Measurements from ENCODE around the gene ADAMTS16. TPM values are rescaled to one million over a fixed set of nuclear protein-coding genes. Genes with fewer than 3 reads are reported as not detected.

The ADAMTS16 gene
- total RNA-seq, 1 experiment from 2014 or later, result not detected

DNA sequence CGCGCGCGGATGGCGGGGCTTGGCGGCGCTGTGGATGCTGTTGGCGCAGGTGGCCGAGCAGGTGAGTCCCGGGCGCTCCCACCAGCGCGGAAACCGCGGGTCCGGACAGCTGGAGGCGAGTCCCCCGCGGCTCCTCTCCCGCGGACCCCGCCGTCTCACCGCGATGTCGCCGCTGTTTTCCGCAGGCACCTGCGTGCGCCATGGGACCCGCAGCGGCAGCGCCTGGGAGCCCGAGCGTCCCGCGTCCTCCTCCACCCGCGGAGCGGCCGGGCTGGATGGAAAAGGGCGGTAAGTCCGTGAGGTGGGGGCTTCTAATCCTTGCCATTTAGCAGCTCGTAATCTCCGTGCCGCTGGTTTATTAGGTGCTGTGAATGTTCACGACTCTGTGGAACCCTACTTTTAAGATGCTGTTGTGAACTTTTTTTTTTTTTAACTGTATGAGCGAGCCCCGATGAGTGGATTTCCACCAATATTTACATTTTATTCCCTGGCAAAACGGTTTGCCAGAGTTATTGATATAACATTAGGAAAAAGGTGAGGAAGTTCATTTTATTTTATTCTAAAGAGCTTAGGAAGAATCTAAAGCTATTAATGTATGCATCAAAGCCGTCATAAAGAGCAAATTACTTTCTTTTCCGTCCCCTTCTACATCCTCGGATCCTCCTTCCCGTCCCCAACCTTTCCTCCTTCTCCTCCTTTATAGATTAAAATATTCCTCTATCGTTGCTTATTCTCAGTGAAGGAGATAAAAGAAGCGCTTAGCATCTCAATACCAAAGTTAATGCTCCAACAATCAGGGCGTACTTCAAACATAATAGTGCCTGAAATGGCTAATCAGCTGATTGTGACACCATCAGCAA, 579 bp downstream of the ADAMTS16 start:
- Mint-ChIP-seq H3K36me3 (ENCODE audit: insufficient read depth, unreplicated experiment) (no peaks in the 10 kb centered on the region), H3K4me1 (ENCODE audit: low read depth, unreplicated experiment) (no peaks in the 10 kb centered on the region), H3K27ac (ENCODE audit: unreplicated experiment) (no peak overlapping the region), H3K4me3 (ENCODE audit: low read depth, unreplicated experiment) (no peak overlapping the region), H3K27me3 (ENCODE audit: unreplicated experiment) (no peaks in the 10 kb centered on the region), H3K9me3 (ENCODE audit: low read depth, unreplicated experiment) (no peaks in the 10 kb centered on the region)
- TF ChIP-seq CTCF (IDR thresholded peaks at IDR 0.05; ENCODE audit: unreplicated experiment), result no peak
- CTCF ChIA-PET, result interaction anchor here (0.6 to 0.7 kb wide), 2 partner anchors 12 to 293 kb away, joined by 3 to 4 read pairs; no protein-coding TSS in a partner anchor
- intact Hi-C loops (cut with micrococcal nuclease; ENCODE audit: unreplicated experiment), result loop anchor here (10.0 kb wide), 1 partner anchor 1434 kb away; no protein-coding TSS in a partner anchor
- BruUV-seq (replicated peaks), result no TSS peak
- DNase-seq, result no peak

DNA sequence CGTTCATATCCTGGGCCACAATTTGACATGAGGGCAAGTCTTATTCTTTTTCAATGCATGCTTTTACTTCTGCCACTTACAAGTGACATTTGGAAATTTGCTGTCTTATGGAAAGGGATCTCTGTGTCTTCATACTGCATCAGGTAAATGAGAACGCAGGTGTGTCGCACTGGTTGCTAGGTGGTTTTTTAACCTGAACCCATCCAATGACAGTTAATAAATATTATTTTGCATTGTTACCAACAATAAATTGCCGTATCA, 1.1 kb downstream of the ADAMTS16 start:
- intact Hi-C loops (cut with micrococcal nuclease; ENCODE audit: unreplicated experiment), result loop anchor here (10.0 kb wide), 1 partner anchor 1434 kb away; no protein-coding TSS in a partner anchor
- DNase-seq, result no peak
- no peaks in the 10 kb centered on the region for H3K9me3 Mint-ChIP-seq (ENCODE audit: low read depth, unreplicated experiment)

DNA sequence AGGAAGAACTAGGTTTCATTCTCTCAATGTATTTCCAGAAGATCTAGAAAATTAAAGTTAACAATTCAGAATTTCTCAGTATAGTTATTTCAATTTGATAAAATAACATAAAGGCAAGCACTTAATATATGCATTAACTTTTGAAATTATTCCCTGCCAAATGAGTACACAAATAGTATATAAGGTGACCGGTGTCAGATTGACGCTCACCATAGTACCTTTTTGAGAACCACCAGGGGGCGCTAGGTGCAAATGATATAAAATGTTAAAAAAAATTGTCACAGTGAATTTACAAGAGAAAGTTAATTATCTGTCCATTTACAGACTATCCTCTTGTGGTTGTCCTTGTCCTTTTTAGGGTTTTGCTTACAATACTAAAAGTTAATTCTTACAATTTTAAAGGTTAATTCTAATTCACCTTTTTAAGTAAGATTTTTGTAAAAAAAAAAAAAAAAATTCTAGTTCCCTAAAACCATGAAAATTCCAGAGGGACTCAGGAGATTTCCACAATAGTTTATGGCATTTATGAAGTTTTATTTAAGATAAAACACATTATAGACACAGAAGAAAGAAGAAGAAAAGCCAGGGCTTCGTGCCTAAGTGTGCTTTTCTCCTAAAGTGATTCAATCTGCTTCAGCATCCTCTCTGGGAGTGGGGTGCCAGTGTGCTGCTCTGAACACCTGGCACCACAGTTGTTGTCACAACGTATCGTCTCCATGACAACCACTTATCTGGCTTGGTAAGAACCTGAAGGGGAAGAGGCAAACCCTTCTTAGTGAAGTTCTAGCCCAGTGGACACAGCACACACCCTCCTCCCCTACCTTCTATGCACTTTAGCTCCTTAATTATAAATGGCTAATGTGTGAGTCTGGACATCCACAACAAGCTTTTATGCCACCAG, 1.7 kb downstream of the ADAMTS16 start:
- intact Hi-C loops (cut with micrococcal nuclease; ENCODE audit: unreplicated experiment), result loop anchor here (10.0 kb wide), 1 partner anchor 1433 kb away; no protein-coding TSS in a partner anchor
- DNase-seq, result peak; percentile 57
- Mint-ChIP-seq H3K4me3 (ENCODE audit: low read depth, unreplicated experiment) (no peak overlapping the region), H3K27me3 (ENCODE audit: unreplicated experiment) (no peaks in the 10 kb centered on the region), H3K36me3 (ENCODE audit: insufficient read depth, unreplicated experiment) (no peaks in the 10 kb centered on the region), H3K9me3 (ENCODE audit: low read depth, unreplicated experiment) (no peaks in the 10 kb centered on the region), H3K27ac (ENCODE audit: unreplicated experiment) (no peak overlapping the region), H3K4me1 (ENCODE audit: low read depth, unreplicated experiment) (no peaks in the 10 kb centered on the region)
- peak; percentile 42 for TF ChIP-seq CTCF (IDR thresholded peaks at IDR 0.05; ENCODE audit: unreplicated experiment)
- CTCF ChIA-PET, result no interaction called here
- BruUV-seq (replicated peaks), result no TSS peak

More for the DNA sequence above, 1.1 kb downstream of the ADAMTS16 start:
- Mint-ChIP-seq H3K4me3 (ENCODE audit: low read depth, unreplicated experiment) (no peak overlapping the region), H3K36me3 (ENCODE audit: insufficient read depth, unreplicated experiment) (no peaks in the 10 kb centered on the region), H3K27ac (ENCODE audit: unreplicated experiment) (no peak overlapping the region), H3K27me3 (ENCODE audit: unreplicated experiment) (no peaks in the 10 kb centered on the region), H3K4me1 (ENCODE audit: low read depth, unreplicated experiment) (no peaks in the 10 kb centered on the region)
- TF ChIP-seq CTCF (IDR thresholded peaks at IDR 0.05; ENCODE audit: unreplicated experiment), result no peak
- no TSS peak for BruUV-seq (replicated peaks)
- CTCF ChIA-PET, result interaction anchor here (0.7 kb wide), 1 partner anchor 12 kb away, joined by 3 read pairs; no protein-coding TSS in a partner anchor

DNA sequence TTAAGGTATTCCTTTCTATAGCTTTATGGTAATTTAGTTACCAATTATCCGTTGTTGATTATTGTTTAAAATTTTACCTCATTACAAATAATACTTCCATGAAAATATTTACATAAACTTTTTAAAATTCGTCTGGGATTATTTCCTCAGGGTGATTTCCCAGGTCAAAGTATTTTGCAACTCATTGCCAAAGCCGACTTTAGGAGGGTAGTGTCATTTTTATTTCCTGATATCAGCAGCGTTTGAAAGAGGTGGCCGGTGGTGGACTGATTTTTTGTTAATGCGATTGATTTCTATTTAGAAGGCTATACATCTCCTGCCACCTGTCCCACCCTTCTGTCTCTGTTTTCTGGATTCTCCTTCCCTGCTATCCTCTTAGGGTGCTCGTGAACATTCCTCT, 4.3 kb downstream of the ADAMTS16 start:
- no peaks in the 10 kb centered on the region for H3K9me3 Mint-ChIP-seq (ENCODE audit: low read depth, unreplicated experiment)
- no peak for DNase-seq
- H3K27me3 Mint-ChIP-seq (ENCODE audit: unreplicated experiment), result no peaks in the 10 kb centered on the region
- H3K27ac Mint-ChIP-seq (ENCODE audit: unreplicated experiment), result no peak overlapping the region
- H3K4me1 Mint-ChIP-seq (ENCODE audit: low read depth, unreplicated experiment), result no peaks in the 10 kb centered on the region
- BruUV-seq (replicated peaks), result no TSS peak
- TF ChIP-seq CTCF (IDR thresholded peaks at IDR 0.05; ENCODE audit: unreplicated experiment), result no peak
- intact Hi-C loops (cut with micrococcal nuclease; ENCODE audit: unreplicated experiment), result loop anchor here (10.0 kb wide), 1 partner anchor 1430 kb away; no protein-coding TSS in a partner anchor
- no peak overlapping the region for H3K4me3 Mint-ChIP-seq (ENCODE audit: low read depth, unreplicated experiment)
- CTCF ChIA-PET, result no interaction called here
- H3K36me3 Mint-ChIP-seq (ENCODE audit: insufficient read depth, unreplicated experiment), result no peaks in the 10 kb centered on the region
